GM21619 (cell line): ENCODE data around the gene NUP133.
"Not testable (repeated sequence)": the region's sequence is repeated elsewhere in the genome, so short reads cannot be mapped to it uniquely, and the experiment has no call there.

Experiments used
- ATAC-seq: cut with Tn5 transposase; IDR thresholded peaks from one replicate; pipeline ENCODE4 v1.9.1; 2021; ENCODE audit not compliant: unreplicated experiment

Gene NUP133

DNA sequence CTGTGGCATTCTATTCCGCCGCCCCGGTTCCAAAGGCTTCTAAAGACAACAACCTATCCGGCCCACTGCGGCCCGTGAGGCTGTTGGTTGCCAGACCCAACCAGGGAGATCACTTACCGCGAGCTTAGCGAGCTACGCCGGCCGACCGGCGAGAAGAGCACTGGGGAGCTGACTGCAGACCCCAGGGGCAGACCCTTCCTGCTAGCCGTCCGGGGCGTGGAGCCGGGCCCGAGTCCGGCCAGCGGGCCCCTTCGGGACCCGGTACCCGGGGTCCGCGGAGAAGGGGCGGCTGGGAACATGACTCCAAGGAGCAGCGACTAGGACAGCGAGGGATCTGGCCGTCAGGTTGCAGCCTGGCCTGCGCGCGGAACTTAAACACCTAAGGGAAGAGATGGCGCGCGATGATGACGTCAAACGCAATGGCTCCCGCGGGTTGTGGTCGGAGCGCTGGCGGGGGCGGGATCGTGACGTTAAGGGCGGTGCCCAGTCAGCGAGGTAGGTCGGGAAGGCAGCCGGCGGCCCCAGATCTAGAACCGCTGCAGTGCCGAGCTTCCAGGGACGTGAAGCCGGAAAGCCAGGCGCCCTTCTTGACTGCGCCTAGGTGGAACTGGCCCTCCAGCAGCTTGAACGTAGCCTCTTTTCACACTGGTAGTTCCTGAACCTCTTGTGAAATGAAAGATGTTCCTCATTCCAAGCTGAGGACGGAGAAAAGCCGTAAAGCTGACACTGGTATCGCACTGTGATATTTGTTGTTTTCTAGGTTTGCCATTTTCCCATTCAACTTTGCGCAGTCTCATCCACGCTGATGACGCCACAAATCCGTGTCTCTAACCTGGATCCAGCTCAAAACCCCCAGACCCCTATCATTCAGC lies at the start of gene NUP133:
TSS of gene NUP133 (minus strand) at position 391 of the 872 bp plus-strand sequence. CDS start at position 299, 92 bp downstream.
- peak; percentile 94 for ATAC-seq

DNA sequence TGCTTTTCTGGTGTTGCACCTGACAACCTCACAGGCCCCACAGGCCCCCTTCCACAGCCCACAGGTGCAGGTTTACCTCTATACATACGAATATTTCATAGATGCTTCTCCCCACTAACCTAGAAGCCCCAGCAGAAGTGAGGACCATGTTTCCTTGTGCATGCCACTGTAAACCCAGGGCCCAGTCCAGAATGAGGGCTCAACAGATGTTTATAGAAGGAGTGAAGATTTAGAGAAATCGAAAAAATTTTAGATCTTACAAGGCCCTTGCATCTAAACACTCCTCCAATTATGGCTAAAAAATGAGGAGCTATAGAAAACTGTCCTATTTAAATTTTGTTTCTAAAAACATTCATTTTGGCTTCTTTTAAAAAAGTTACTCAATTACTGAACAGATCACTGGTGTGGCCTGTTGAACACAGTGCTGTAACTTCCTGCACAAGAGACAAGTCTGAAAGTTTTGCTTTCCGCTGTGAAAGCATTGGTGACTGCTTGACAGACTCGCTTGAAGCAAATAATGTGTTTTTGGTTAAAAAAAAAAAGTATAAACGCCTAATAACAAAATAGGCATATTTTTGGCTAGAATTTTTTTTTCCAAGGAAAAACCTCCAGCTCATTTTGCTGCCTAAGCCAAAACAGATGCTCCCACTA lies 49.2 kb upstream of the NUP133 start:
- ATAC-seq: no peak

DNA sequence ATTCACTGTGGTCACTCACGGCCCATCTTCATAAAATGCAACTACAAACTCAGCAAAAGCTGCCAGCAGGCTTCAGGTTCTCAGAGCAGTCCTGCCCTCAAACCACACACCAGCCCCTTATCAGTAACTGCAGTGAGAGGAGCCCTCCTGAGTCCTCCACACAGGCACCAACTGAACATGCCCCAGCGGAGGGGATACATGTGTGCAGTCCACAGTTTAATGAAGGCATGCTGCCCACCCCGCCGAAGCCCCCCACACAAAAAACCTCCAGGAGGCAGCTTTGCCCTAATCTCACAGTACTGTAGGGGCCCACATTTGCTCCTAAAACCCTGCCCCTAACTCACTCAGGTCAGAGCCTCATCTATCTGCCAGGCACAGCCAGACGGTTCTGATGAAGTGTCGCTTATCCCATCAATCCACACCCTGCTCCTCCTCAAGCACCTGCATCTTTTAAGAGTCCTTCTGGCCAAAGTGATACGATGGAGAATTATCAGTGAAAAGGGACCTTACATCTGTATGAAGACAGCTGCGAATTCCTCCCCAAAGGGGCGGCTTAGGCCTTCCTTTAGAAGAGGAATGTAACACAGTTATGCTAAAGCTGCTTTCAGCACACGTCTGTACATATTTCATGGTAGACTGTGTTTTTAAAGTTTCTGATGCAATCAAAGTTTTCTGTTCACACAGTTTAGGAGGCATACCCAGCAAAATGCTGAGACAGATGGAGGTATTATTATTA lies 46.9 kb upstream of the NUP133 start:
- no peak for ATAC-seq

DNA sequence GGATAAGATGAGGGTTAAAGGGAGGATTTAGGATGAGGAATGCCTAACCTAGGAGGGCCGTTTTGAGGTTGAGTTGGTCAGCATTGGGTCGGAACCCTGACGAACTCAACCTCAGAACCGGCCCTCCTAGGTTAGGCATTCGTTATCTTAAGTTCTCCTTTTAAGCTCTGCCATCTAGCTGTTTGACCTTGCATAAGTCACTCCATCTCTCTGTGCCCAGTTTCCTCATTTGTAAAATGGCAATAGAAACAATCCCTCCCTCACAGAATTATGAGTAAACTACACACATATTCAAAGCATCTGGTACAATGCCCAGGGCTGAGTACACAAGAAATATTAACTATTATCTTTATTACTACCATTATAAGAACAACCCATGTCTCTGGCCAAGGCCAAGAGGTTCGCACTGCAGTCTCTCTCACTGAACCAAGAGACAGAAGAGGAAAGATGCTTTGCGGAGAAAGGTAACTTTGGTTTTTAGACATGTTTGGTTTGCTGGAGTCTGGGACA lies 45.5 kb upstream of the NUP133 start:
- ATAC-seq: no peak

DNA sequence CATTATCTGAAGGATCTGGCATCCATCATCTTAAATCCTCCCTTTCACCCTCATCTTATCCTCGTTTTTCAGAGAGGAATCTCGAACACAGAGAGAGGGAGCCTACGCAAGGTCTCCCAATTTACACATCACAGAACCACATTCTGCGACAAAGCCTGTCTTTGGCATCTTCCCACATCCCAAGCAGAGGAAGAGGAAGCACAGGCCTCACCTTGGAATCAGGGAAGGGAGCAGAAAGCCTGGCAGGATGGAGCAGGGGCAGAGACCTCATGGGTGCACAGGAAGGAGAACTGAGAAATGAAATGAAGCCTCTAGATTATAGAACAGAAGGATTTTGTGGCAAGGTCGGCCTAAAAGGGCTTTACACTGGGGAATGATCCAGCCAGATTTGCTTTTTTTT lies 44.6 kb upstream of the NUP133 start:
- ATAC-seq: no peak

DNA sequence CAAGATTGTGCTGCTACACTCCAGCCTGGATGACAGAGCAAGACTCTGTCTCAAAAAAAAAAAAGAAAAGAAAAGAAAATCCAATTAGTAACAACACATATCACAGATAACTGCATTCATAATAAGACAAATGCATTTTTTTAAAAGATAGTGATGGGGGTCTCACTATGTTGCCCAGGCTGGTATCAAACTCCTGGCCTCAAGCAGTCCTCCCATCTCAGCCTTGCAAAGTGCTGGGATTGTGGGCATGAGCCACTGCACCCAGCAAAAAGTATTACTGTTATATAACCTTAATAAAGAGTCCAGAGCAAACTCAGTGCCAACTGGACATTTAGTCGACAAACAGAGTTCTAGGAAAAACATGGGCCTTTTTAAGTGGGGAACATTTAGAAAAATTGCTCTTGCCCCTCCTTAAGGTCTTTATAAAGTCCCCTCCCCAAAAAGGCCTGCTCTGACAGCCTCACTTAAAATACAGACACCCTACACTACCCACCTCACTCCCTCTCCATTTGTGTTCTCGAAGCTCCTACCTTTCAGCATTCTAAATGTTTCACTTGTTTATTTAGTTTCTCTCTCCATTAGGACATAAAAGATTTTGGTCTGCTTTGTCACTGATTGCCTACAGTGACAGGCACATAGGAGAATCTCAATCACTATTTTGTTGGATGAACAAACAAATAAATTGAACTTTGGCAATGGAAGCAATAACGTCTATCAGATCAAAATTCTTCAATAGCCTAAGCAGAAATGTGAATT lies 42.8 kb upstream of the NUP133 start:
- no peak for ATAC-seq

DNA sequence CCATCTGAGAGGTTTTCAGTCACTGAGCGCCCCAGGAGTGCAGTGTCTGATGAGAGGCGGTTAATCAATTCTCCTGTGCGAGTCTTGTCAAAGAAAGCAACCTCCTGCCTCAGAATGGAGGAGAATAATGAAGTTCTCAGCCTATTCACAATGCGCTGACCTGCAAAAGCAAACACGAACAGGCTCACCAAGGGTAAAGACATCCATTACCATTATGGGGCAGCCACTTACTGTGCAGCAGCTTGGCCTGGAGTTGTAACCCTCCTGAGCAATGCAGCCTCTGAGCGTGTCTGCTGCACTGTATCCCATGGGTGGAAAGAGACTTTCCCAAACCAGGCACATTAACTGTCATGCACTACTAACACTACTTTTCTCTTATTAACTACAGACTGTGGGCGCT lies 39.4 kb upstream of the NUP133 start:
- ATAC-seq: no peak

DNA sequence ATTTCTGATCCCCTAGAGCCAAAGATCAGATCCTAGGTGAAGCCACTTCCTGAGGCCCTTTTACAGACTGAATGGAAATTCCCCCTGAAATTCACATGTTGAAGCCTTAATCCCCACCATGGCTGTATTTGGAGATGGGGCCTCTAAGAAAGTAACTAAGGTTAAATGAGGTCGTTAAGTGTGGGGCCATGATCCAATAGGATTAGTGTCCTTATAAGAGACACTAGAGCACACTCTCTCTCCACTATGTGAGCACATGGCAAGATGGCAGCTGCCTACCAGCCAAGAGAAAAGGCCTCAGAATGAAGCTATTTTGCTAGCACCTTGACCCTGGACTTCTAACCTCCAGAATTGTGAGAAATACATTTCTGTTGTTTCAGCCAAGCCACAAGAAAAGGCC lies 36.4 kb upstream of the NUP133 start:
- ATAC-seq: no peak

DNA sequence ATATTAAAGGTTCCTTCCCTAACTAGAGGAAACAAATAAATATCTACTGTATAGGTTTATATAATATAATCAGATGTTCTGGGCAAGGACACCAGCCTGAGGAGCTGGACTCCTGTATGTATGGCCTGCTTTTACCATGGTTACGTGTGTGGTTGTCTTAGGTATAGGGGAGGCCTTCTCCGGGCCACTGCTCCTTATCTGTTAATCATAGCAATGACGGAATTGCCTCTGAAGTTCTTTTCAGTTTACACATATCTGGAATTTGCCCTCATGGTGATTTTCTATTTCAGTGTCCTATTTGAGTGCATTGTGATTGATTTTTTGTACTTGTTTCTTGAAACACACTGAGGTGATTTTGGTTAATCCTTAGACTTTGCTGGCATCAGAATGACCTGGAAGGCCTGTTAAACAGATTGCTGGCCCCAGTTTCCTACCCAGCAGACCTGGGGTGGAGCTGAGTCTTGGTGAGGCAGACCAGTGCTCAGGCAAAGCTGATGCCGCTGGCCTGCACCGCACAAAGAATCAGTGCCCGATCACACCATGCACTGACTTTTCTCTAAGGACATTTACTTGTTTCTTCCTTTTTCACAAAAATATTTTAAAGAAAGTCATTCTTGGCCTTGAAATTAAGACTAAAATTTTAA lies 31.8 kb upstream of the NUP133 start:
- no peak for ATAC-seq

DNA sequence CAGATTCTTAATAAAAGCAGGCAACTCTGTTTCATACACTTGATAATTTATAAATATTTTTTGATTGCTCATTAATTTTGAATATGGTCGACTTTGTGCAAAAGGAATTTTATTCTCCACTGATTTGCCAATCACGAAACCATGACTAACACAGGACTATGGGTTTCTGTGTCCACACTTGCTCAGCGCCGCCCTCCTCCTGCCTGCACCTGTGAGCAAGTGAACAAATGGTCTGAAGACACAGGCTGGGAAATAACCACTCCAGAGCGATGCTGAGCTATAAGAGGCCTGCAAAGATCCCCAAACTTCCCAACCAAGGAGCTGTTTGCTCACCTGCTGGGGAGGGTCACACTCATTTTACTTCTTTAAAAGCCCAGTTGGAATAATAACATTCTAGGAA lies 30.8 kb upstream of the NUP133 start:
- ATAC-seq: no peak

DNA sequence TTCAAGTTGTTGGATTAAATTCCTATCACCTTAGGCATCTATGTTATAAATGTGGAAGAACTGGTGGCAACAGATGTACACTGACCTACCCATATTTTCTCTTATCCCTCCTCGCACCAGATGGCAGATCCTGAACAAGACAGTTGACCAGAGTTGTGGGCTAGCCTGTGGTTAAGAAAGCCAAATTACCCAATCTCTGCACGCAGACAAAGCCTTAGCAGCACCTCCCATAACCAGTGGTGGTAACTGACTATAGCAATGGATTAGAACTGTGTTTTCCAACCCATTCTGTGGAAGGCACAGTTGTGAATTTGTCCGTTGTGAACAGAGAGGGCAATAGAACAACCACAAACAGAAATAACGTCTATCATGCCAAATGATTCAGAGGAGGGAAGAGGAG lies 29.8 kb upstream of the NUP133 start:
- ATAC-seq: no peak

DNA sequence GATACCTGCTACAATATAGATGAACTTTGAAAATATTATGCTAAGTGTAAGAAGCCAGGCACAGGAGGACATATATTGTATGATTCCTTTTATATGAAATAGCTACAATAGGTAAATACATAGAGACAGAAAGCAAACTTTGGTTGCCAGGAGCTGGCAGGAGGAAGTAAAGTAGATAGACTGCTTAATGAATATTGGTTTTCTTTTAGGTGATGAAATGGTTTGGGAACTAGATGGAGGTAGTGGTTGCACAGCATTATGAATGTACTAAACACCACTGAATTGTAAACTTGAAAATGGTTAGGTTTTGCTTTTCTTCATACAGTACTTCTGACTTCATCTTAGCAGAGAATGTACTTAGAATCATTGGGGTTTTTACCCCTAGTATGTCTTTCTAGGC lies 28.8 kb upstream of the NUP133 start:
- ATAC-seq: no peak

DNA sequence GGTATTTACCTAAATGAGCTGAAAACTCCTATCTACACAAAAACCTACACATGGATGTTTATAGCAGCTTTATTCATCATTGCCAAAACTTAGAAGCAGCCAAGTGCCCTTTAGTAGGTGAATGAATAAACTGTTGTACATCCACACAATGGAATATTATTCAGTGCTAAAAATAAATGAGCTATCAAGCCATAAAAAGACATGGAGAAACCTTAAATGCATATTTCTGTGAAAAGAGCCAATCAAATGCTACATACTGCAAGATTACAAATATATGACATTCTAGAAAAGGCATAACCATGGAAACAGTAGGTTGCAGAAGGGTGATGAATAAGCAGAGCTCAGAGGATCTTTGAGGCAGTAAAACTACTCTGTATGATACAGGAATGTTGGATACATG lies 27.1 kb upstream of the NUP133 start:
- ATAC-seq: no peak

DNA sequence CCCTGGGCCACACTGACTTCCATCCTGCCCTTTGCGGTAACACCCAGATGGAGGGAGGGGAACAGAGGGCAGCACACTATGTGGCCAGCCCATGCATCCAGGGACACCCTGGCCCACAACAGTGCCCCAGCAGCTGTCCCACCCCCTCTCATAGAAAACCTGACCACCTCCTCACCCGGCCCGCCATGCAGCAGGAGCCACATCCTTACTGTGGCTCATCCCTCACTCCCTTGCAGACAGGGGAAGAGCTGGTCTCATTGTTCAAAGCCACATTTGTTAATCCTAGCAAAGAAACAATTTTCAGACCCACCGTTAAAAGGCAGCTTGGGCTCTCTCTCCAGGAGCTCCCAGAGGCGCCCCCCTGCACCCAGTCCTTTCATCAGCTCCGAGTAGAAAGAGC lies 23.2 kb upstream of the NUP133 start:
- no peak for ATAC-seq

DNA sequence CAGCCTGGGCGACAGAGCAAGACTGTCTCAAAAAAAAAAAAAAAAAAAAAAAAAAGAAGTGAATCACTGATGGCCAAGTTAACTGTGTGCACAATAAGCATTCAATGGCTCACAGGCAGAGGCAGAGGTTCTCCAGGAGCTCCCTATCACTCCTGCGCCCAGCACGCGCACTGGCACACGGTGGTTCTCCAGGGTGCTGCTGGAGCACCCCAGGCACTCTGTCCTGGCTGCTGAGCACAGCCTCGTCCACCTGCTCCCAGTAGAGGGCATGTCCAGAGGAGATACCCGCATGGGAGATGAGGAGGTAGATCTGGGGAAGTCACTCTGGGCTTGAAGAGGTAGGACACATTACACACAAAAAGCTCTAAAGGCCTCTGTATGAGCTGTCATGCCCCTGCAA lies 21.5 kb upstream of the NUP133 start:
- no peak for ATAC-seq

DNA sequence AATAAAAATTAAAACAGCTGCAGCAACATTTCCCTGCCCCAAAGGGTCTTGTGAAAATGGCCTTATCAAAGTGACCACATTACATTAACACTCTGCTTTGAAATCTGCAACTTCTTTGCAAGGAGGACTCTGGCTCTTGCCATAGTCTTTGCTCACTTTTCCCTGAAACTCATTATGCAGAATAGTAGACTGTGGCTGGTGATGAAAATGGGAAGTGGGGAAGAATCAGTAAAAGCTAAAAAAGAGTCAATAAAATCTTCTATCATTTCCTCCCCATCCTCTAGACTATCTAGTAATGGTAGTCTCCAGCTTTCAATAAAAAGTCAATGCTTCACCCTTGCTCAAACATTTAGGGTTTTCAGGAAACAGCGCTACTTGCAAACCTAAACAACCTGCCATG lies 18.6 kb upstream of the NUP133 start:
- ATAC-seq: no peak

DNA sequence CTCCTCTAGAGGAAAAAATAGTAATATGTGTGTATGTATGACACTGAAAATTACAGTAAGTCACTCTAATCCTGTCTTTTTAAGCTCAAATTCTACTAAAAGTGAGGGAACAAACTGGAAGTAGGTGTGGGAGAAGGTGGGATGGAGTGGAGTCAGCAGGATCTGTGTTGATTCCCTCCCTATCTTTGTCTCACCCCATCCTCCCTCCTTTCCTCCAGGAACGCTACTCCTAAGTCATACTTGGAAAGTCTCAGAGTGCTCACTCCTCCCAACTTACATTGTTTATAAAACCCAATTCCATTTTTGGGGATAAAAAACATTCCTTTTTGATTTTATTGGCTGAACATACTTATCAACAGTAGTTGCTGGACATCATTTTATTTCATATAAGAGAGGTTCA lies 14.9 kb upstream of the NUP133 start:
- no peak for ATAC-seq

DNA sequence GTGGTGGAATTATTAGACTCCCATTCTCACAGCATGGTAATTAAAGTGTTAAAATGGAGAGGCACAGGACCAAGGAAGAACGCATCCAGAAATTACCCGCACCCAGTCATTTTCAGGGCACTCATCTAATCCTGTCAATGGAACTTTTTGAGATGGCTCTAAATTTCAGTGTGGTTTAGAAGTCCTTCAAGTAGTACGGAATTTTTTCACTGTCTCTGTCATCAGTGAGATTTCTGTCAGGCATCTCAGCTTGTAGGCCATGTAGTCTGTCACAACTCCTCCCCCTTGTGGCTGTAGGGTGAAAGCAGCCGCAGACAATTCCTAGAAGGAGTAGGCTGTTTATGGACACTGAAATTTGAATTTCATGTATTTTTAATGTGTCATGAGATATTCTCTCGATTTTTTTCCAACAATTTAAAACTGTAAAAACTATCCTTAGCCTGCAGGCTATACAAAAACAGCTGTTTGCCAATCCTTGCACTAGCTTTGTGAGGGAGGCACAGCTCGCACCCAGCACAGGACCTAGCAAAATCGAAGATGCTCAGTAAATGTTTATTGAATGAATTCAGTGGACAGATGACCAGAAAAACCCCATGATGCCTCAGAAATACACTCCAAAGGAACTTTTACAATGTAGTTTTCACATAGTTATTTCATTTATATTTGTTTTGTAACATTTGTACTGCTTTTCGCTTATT lies 6.6 kb upstream of the NUP133 start:
- ATAC-seq: peak; percentile 79

DNA sequence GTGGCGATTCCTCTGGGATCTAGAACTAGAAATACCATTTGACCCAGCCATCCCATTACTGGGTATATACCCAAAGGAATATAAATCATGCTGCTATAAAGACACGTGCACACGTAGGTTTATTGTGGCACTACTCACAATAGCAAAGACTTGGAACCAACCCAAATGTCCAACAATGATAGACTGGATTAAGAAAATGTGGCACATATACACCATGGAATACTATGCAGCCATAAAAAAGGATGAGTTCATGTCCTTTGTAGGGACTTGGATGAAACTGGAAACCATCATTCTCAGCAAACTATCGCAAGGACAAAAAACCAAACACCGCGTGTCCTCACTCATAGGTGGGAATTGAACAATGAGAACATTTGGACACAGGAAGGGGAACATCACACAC lies 3.5 kb upstream of the NUP133 start:
- ATAC-seq: not testable (repeated sequence)

DNA sequence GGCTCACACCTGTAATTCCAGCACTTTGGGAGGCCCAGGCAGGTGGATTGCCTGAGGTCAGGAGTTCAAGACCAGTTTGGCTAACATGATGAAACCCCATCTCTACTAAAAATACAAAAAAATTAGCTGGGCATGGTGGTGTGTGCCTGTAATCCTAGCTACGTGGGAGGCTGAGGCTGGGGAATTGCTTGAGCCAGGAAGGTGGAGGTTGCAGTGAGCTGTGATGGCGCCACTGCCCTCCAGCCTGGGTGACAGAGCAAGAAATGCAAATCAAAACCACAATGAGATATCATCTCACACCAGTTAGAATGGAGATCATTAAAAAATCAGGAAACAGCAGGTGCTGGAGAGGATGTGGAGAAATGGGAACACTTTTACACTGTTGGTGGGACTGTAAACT lies 3.1 kb upstream of the NUP133 start:
- ATAC-seq: not testable (repeated sequence)
